ENCODE results near the gene MCC. TPM values are rescaled to one million over a fixed set of nuclear protein-coding genes. Genes with fewer than 3 reads are reported as not detected.

Gene MCC
- total and polyA plus RNA-seq, 4 donors = 9.0 to 47.3 (median 14.7) TPM

DNA sequence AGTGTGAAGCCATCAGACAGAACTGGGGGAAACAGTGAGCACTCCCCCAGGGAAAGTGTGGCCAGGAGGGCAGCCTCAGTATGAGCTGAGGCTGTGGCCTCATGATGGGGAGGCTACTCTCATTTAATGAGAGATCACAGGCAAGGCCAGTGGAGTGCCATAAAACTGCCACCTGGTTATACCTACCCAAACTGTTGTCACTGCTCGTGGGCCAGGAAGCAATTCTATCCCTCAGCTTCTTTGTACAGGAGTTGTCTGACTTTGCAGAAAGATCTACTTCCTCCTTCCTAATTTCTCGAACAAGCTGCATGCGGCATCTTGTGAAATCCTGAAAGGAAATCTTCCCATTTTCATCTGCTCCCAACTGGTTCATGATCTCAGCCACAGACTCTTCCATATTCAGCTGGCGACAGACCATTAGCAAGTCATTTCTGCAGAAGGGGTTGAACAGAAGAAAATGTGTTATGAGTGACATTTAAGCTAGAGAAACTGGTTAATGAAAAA, 103.4 kb downstream of the MCC start:
- TF ChIP-seq HNF4A (conservative IDR thresholded peaks at IDR 0.05) = no peak
- no peak for TF ChIP-seq CTCF (IDR thresholded peaks at IDR 0.05; ENCODE audit: low read depth, low read length, missing input control)
- TF ChIP-seq, protein P1, sequence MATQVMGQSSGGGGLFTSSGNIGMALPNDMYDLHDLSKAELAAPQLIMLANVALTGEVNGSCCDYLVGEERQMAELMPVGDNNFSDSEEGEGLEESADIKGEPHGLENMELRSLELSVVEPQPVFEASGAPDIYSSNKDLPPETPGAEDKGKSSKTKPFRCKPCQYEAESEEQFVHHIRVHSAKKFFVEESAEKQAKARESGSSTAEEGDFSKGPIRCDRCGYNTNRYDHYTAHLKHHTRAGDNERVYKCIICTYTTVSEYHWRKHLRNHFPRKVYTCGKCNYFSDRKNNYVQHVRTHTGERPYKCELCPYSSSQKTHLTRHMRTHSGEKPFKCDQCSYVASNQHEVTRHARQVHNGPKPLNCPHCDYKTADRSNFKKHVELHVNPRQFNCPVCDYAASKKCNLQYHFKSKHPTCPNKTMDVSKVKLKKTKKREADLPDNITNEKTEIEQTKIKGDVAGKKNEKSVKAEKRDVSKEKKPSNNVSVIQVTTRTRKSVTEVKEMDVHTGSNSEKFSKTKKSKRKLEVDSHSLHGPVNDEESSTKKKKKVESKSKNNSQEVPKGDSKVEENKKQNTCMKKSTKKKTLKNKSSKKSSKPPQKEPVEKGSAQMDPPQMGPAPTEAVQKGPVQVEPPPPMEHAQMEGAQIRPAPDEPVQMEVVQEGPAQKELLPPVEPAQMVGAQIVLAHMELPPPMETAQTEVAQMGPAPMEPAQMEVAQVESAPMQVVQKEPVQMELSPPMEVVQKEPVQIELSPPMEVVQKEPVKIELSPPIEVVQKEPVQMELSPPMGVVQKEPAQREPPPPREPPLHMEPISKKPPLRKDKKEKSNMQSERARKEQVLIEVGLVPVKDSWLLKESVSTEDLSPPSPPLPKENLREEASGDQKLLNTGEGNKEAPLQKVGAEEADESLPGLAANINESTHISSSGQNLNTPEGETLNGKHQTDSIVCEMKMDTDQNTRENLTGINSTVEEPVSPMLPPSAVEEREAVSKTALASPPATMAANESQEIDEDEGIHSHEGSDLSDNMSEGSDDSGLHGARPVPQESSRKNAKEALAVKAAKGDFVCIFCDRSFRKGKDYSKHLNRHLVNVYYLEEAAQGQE (IDR thresholded peaks at IDR 0.05) = no peak
- TF ChIP-seq, protein P2, sequence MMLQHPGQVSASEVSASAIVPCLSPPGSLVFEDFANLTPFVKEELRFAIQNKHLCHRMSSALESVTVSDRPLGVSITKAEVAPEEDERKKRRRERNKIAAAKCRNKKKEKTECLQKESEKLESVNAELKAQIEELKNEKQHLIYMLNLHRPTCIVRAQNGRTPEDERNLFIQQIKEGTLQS (IDR thresholded peaks at IDR 0.05) = no peak
- no peak for TF ChIP-seq YY1 (IDR thresholded peaks at IDR 0.05)
- TF ChIP-seq JUND (IDR thresholded peaks at IDR 0.05) = no peak
- TF ChIP-seq ZBTB33 (IDR thresholded peaks at IDR 0.05) = no peak
- no peak for TF ChIP-seq GABPA (IDR thresholded peaks at IDR 0.05 in 1 of 2, conservative IDR thresholded peaks at IDR 0.05 in 1 of 2)
- no peak for TF ChIP-seq RXRA (IDR thresholded peaks at IDR 0.05)
- no peak for TF ChIP-seq HNF4G (IDR thresholded peaks at IDR 0.05)
- TF ChIP-seq FOXA1 (IDR thresholded peaks at IDR 0.05) = no peak
- TF ChIP-seq NR2F2 (IDR thresholded peaks at IDR 0.05) = no peak
- TF ChIP-seq, protein P3, sequence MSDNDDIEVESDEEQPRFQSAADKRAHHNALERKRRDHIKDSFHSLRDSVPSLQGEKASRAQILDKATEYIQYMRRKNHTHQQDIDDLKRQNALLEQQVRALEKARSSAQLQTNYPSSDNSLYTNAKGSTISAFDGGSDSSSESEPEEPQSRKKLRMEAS (IDR thresholded peaks at IDR 0.05) = no peak
- no peak for TF ChIP-seq RAD21 (IDR thresholded peaks at IDR 0.05)
- TF ChIP-seq TAF1 (conservative IDR thresholded peaks at IDR 0.05) = no peak
- no peak for TF ChIP-seq EGR1 (IDR thresholded peaks at IDR 0.05; ENCODE audit: low read depth in 2 of 2)
- Histone ChIP-seq H3K4me3 (ENCODE audit: low read depth in 1 of 3, low read length in 3 of 3) (no peak overlapping the region), H3K9me3 (ENCODE audit: control insufficient read depth in 4 of 4, low read length in 3 of 4) (no peaks in the 10 kb centered on the region), H3K27me3 (ENCODE audit: control insufficient read depth in 4 of 4, insufficient read depth in 4 of 4, low read length in 3 of 4) (no peaks in the 10 kb centered on the region), H3K9ac (ENCODE audit: low read depth in 1 of 2, low read length in 2 of 2) (no peak overlapping the region), H3K4me1 (ENCODE audit: control insufficient read depth in 4 of 4, insufficient read depth in 4 of 4, low read length in 3 of 4) (no peaks in the 10 kb centered on the region), H3K27ac (ENCODE audit: low read depth in 1 of 2, low read length in 2 of 2) (no peak overlapping the region), H3K36me3 (ENCODE audit: control insufficient read depth in 4 of 4, insufficient read depth in 3 of 4, low read depth in 1 of 4, low read length in 3 of 4) (peaks cover 0 to 2% (median 0%) of the 10 kb centered on the region in 4 donors)
- DNase-seq (ENCODE audit: low spot score) = no peak
- 79% methylated on average over 4 of the region's 4 CpGs for WGBS

DNA sequence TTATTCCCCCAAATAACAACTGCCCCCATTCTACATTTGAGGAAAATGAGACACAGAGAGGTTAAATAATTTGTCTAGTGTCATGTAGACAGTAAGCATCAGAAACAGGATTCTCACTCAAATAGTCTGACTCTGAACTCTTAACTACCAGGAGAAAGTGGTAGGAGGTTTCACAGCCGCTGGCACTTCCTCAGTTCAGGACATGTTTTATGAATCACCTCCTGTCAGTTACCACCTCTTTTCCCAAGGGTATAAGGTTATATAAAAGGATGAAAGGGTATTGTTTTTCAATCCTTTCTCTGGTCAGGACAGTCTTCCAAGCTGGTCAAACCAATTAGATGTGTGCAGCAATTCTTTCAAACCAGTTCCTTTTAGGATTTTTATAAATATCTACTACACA, 105.5 kb downstream of the MCC start:
- Histone ChIP-seq H3K9ac (ENCODE audit: low read depth in 1 of 2, low read length in 2 of 2) (no peak overlapping the region), H3K9me3 (ENCODE audit: control insufficient read depth in 4 of 4, low read length in 3 of 4) (no peaks in the 10 kb centered on the region), H3K4me3 (ENCODE audit: low read depth in 1 of 3, low read length in 3 of 3) (no peak overlapping the region), H3K36me3 (ENCODE audit: control insufficient read depth in 4 of 4, insufficient read depth in 3 of 4, low read depth in 1 of 4, low read length in 3 of 4) (no peaks in the 10 kb centered on the region), H3K27me3 (ENCODE audit: control insufficient read depth in 4 of 4, insufficient read depth in 4 of 4, low read length in 3 of 4) (no peaks in the 10 kb centered on the region), H3K27ac (ENCODE audit: low read depth in 1 of 2, low read length in 2 of 2) (no peak overlapping the region), H3K4me1 (ENCODE audit: control insufficient read depth in 4 of 4, insufficient read depth in 4 of 4, low read length in 3 of 4) (peaks cover 0 to 4% (median 0%) of the 10 kb centered on the region in 4 donors)
- DNase-seq (ENCODE audit: low spot score) = no peak
- no peak for TF ChIP-seq HNF4G (IDR thresholded peaks at IDR 0.05)
- TF ChIP-seq YY1 (IDR thresholded peaks at IDR 0.05) = no peak
- TF ChIP-seq HNF4A (conservative IDR thresholded peaks at IDR 0.05) = no peak
- no peak for TF ChIP-seq SP1 (IDR thresholded peaks at IDR 0.05)
- no peak for TF ChIP-seq TAF1 (conservative IDR thresholded peaks at IDR 0.05)
- TF ChIP-seq, protein P2 (IDR thresholded peaks at IDR 0.05) = no peak
- no peak for TF ChIP-seq EGR1 (IDR thresholded peaks at IDR 0.05; ENCODE audit: low read depth in 2 of 2)
- no peak for TF ChIP-seq NR2F2 (IDR thresholded peaks at IDR 0.05)
- no peak for TF ChIP-seq RXRA (IDR thresholded peaks at IDR 0.05)
- TF ChIP-seq FOXA2 (IDR thresholded peaks at IDR 0.05) = no peak
- no peak for TF ChIP-seq GABPA (IDR thresholded peaks at IDR 0.05 in 1 of 2, conservative IDR thresholded peaks at IDR 0.05 in 1 of 2)
- no peak for TF ChIP-seq RAD21 (IDR thresholded peaks at IDR 0.05)
- WGBS = 90% methylated on average over 1 of the region's 1 CpG

All from liver (tissue), 9 donors.